Measurements from ENCODE around the gene MYO18A. TPM values are rescaled to one million over a fixed set of nuclear protein-coding genes. Genes with fewer than 3 reads are reported as not detected.

The MYO18A gene
- total RNA-seq, 1 donor from 2014 or later, result 30.0 TPM

GRCh38 chr17:29140051-29140621 lies 40.1 kb downstream of the MYO18A start:
- no peaks in the 10 kb centered on the region for H3K27me3 Mint-ChIP-seq (ENCODE audit: low read depth)
- no peaks in the 10 kb centered on the region for H3K36me3 Mint-ChIP-seq (ENCODE audit: low read depth)
- no peak for DNase-seq (ENCODE audit: low spot score)
- TF ChIP-seq, protein P1, sequence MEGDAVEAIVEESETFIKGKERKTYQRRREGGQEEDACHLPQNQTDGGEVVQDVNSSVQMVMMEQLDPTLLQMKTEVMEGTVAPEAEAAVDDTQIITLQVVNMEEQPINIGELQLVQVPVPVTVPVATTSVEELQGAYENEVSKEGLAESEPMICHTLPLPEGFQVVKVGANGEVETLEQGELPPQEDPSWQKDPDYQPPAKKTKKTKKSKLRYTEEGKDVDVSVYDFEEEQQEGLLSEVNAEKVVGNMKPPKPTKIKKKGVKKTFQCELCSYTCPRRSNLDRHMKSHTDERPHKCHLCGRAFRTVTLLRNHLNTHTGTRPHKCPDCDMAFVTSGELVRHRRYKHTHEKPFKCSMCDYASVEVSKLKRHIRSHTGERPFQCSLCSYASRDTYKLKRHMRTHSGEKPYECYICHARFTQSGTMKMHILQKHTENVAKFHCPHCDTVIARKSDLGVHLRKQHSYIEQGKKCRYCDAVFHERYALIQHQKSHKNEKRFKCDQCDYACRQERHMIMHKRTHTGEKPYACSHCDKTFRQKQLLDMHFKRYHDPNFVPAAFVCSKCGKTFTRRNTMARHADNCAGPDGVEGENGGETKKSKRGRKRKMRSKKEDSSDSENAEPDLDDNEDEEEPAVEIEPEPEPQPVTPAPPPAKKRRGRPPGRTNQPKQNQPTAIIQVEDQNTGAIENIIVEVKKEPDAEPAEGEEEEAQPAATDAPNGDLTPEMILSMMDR (IDR thresholded peaks at IDR 0.05), result no peak
- H3K4me3 Mint-ChIP-seq (ENCODE audit: unreplicated experiment), result peak overlapping the region; percentile 63
- peaks cover 40% of the 10 kb centered on the region for H3K4me1 Mint-ChIP-seq (ENCODE audit: low read depth)
- H3K27ac Mint-ChIP-seq (ENCODE audit: unreplicated experiment), result peak overlapping the region; percentile 86
- H3K9me3 Mint-ChIP-seq (ENCODE audit: low read depth), result no peaks in the 10 kb centered on the region

DNA sequence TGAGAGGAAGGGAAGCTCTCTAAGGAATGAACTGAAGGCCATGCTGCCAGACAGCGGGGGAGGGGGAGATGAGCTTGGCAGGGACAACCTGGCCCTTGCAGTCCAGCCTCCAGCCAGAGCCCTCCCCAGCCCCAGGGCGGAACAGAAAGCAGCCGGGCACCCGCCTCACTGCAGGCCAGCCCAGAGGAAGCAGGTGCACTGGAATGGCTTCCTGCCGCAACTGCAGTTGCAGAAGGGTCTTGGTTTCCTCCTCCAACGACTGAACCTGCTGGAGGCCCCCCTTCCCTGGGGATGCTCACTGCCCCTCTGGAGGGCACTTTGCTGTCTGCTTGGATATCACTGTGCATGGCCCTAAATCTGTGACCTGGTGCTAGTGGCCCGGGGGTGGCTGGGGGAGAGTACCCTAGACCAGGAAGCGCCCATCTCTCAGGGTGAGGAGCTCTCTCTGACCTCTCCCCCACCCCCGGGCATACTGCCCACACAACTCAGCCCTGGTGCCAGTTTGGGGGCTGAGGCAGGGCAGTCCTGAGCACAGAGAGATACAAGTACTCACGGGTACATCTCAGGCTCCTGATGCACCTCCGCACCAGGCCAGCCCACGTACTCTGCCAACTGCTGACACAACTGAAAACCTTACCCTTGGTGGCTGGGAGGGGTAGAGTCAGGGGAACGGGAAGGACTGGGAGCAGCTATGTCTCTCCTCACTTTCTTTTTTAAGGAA lies 41.1 kb downstream of the MYO18A start:
- peak overlapping the region; percentile 63 for H3K4me3 Mint-ChIP-seq (ENCODE audit: unreplicated experiment)

GRCh38 chr17:29138184-29138955 lies 41.8 kb downstream of the MYO18A start:
- TF ChIP-seq, protein P1 (IDR thresholded peaks at IDR 0.05), result no peak
- Mint-ChIP-seq H3K4me3 (ENCODE audit: unreplicated experiment) (no peak overlapping the region), H3K9me3 (ENCODE audit: low read depth) (no peaks in the 10 kb centered on the region), H3K27ac (ENCODE audit: unreplicated experiment) (no peak overlapping the region), H3K4me1 (ENCODE audit: low read depth) (peaks cover 45% of the 10 kb centered on the region), H3K27me3 (ENCODE audit: low read depth) (no peaks in the 10 kb centered on the region), H3K36me3 (ENCODE audit: low read depth) (no peaks in the 10 kb centered on the region)
- DNase-seq (ENCODE audit: low spot score), result no peak

More for the DNA sequence above, 41.1 kb downstream of the MYO18A start:
- no peaks in the 10 kb centered on the region for H3K9me3 Mint-ChIP-seq (ENCODE audit: low read depth)
- TF ChIP-seq, protein P1 (IDR thresholded peaks at IDR 0.05), result no peak
- no peaks in the 10 kb centered on the region for H3K27me3 Mint-ChIP-seq (ENCODE audit: low read depth)
- DNase-seq (ENCODE audit: low spot score), result no peak
- H3K4me1 Mint-ChIP-seq (ENCODE audit: low read depth), result peaks cover 40% of the 10 kb centered on the region
- peak overlapping the region; percentile 86 for H3K27ac Mint-ChIP-seq (ENCODE audit: unreplicated experiment)
- H3K36me3 Mint-ChIP-seq (ENCODE audit: low read depth), result no peaks in the 10 kb centered on the region

DNA sequence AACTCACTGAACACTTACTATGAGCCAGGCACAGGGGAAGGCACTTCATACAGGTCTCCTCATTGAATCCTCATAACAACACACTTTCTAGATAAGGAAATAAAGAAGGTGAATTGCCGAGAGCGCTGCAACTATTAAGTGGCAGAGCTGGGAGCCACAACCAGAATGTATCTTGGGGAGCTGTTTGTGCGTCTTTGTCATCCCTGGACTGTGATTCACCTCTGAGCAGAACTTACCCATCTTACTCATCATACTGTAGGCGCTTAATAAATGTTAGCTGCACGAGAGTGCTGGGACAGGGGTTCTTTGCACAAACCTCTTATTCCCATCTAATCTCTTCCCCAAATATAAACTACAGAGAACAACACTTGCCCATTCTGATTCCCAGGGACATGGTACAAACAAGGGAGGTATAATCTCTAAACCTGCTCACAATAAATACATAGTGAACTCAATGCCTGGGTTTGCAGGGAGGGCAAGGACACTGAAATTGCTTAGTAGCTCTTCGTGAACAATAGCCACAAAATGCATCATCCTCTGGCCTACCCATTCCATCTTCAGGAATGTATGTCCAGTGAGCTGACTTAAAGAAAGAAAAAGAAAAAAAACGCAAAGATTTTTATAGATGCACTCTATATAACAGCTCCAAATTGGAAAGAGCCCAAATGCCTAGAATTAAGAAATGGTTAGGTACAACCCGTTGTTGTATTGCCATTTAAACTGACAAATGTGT lies 43.0 kb downstream of the MYO18A start:
- H3K27ac Mint-ChIP-seq (ENCODE audit: unreplicated experiment), result no peak overlapping the region
- no peak for DNase-seq (ENCODE audit: low spot score)
- no peak overlapping the region for H3K4me3 Mint-ChIP-seq (ENCODE audit: unreplicated experiment)
- no peaks in the 10 kb centered on the region for H3K27me3 Mint-ChIP-seq (ENCODE audit: low read depth)
- H3K9me3 Mint-ChIP-seq (ENCODE audit: low read depth), result no peaks in the 10 kb centered on the region
- no peaks in the 10 kb centered on the region for H3K36me3 Mint-ChIP-seq (ENCODE audit: low read depth)
- H3K4me1 Mint-ChIP-seq (ENCODE audit: low read depth), result peaks cover 51% of the 10 kb centered on the region
- TF ChIP-seq, protein P1 (IDR thresholded peaks at IDR 0.05), result no peak

GRCh38 chr17:29135464-29135863 lies 44.7 kb downstream of the MYO18A start:
- H3K27me3 Mint-ChIP-seq (ENCODE audit: low read depth), result no peaks in the 10 kb centered on the region
- H3K4me1 Mint-ChIP-seq (ENCODE audit: low read depth), result peaks cover 48% of the 10 kb centered on the region
- H3K4me3 Mint-ChIP-seq (ENCODE audit: unreplicated experiment), result no peak overlapping the region
- no peak for DNase-seq (ENCODE audit: low spot score)
- no peaks in the 10 kb centered on the region for H3K36me3 Mint-ChIP-seq (ENCODE audit: low read depth)
- TF ChIP-seq, protein P1 (IDR thresholded peaks at IDR 0.05), result no peak
- H3K27ac Mint-ChIP-seq (ENCODE audit: unreplicated experiment), result no peak overlapping the region
- no peaks in the 10 kb centered on the region for H3K9me3 Mint-ChIP-seq (ENCODE audit: low read depth)

All from chondrocyte (in vitro differentiated cells).